NAMALWA (cell line): ENCODE data around the gene AJAP1.

Source experiments
- DNase-seq: peaks from one replicate; pipeline ENCODE4 v3.0.0-alpha.2; 2015; ENCODE audit warnings: low spot score

AJAP1 gene

DNA sequence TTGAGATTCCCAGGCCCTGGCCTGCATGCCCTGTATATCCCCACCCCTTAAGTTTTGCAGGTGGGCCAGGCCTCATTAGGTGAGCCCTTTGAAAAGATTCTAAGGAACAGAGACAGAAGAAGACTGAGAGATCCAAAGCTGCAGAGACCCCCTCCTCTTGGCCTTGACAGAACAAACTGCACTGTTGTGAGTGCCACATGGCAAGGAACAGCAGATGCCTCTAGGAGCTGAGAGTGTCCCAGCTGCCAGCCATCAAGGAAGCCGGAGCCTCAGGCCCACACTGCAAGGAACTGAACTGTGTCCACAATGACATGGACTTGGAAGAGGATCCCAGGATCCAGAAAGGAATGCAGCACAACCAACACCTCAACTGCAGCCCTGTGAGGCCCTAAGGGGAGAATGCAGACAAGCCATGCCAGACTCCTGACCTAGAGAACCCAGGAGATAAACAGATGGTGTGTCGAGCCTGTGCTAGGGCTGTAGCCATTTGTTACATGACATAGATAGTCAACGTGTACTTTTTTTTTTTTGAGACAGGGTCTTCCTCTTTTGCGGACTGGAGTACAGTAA, 182.7 kb downstream of the AJAP1 start:
- no peak for DNase-seq

DNA sequence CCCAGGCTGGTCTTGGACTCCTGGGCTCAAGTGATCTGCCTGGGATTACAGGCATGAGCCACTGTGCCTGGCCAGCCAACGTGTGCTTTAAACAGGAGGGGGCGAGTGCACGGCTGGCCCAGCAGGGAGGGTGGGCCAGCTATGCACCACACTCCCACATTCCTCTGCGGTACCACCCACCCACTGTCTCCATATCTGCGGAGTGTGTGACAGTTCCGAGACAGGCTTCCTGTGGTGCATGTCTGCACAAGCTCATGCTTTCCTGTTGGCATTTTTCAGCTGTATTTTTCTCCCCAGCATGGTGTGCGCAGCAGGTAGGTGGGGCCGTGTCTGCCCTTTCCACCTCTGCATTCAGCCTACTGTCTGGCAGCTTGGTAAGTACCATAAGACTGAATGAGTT, 183.3 kb downstream of the AJAP1 start:
- DNase-seq, result no peak

DNA sequence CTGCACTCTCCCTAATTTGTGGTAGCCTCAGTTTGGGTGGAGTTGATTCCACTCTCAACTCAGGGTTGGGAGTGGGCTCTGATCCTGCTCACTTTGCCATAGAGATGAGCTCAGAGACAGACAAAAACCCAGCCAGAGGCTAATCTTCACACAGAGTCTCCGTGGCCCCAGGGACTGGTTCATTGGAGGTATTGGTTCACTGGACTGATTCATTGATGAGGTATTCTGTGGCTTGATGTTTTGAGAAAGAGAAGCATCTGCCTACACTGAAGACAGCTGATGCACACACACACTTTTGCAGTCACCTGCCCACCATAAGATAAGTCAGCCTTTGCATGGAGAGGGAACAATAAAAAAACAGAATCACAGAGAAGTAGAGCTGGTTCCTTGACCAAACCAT, 183.8 kb downstream of the AJAP1 start:
- no peak for DNase-seq
